Retinal pigment epithelial cell (primary cell): ENCODE measurements around the gene AGMO.

Experiments used
- DNase-seq: peaks from one replicate; pipeline ENCODE4 v3.0.0-alpha.2; 2010; ENCODE audit warnings: low read depth
- H3K4me3 ChIP-seq: 2 replicates; pipeline ENCODE4 v1.5.1; 2011; ENCODE audit warnings: mild to moderate bottlenecking, low read length, control low read depth, moderate library complexity
- CTCF ChIP-seq: conservative IDR thresholded peaks from 2 replicates; pipeline ENCODE4 v1.5.1; 2011; ENCODE audit warnings: low read depth, low read length, control low read depth, inconsistent platforms

Gene AGMO

DNA sequence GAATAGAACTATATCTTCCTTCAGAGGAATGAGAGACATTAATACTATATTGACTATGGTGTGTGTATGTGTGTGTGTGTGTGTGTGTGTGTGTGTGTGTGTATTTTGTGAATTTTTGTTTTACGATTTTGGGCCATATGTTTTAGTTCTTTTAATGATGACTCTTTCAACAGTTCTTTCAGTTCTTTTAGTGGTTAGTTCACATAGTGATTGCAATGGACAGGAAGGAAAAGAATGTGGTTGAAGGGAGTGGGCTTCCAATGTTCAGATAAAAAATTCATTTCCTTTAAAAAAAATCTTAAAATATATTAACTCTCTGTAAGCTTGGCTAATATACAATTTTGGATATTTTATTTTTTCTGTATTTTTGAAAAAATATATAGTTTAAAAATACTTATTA is 343.6 kb downstream of the AGMO start:
- no peak overlapping the region for H3K4me3 ChIP-seq
- DNase-seq: no peak
- TF ChIP-seq CTCF: no peak

DNA sequence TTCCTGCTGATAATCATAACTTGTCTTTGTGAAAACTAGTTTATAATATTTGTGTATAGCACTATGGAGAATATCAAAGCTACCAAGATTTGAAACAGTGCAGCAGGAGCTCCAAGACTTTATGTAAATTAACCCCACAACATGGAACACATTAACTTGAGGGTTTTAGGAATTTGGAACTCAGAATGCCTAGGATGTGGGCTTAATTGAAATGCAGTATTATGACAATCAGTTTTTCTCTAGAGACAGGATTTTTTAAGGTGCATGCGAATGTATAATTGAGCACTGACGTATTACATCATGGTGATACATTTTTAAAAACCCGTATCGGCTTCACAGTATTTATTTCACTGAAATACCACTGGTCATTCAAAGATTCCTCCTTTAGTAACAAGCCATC is 346.2 kb downstream of the AGMO start:
- no peak for TF ChIP-seq CTCF
- H3K4me3 ChIP-seq: no peak overlapping the region
- no peak for DNase-seq

DNA sequence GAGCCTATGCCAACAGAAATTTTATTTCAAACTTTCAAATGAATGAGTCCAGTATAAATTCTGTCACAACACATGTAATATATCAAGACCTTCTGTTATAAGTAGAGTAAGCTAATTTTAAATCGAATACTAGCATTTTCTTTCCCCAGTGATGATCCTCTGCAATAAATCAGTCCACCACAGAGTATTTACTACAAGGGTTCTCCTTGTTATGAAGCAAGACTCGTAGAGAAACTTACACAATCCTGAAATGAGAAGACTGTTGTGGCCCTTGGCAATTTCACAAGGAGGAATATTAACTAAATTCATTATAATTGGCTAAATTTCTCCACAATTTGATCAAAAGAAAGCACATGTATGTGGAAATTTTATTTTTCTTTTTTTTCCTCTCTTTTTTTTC is 346.8 kb downstream of the AGMO start:
- no peak overlapping the region for H3K4me3 ChIP-seq
- no peak for TF ChIP-seq CTCF
- DNase-seq: no peak

DNA sequence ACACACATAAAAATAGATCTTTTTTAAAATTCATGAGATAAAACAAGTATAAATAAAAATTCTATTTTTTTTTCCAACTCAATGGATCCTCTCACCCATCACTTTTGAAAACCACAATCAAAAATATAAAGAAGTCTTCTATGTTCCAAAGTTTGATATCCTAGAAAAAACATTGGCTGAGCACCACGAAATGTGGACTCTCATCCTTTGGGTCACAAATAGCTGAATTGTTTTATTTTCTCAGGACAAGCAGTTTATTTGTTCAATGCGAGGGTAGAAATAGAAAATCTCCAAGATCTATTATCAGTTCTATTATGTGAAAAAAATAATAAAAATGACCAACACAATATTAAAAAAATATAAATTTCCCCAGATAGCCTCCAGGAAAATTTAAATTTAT is 348.7 kb downstream of the AGMO start:
- no peak overlapping the region for H3K4me3 ChIP-seq
- no peak for TF ChIP-seq CTCF

DNA sequence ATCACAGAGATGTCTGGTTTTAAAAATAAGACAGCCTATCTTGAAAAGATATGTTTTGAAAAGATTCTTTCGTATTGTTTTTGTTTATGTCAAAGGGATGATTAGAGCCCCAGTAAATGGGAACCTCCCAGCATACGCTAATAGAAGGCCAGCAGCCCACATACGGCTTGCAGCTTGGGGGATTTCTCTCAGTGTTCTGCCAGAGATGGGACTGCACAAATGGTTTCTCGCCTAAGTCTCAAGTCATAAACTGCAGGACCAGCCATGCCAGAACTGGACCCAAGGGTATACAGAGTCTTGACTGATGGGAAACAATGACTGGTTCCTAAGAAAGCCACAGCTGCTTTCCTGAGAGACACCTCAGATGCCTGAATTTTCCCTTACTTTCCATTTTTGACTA is 352.4 kb downstream of the AGMO start:
- DNase-seq: no peak
- TF ChIP-seq CTCF: no peak
- no peak overlapping the region for H3K4me3 ChIP-seq

More for the DNA sequence above, 348.7 kb downstream of the AGMO start:
- no peak for DNase-seq

GRCh38 chr7:15204421-15204820 is 357.4 kb downstream of the AGMO start:
- H3K4me3 ChIP-seq: no peak overlapping the region
- no peak for DNase-seq
- no peak for TF ChIP-seq CTCF

- no peak for DNase-seq
- TF ChIP-seq CTCF: peak; percentile 55
- no peak overlapping the region for H3K4me3 ChIP-seq
Measured at GRCh38 chr7:15199482-15199881, 362.3 kb downstream of the AGMO start.
